HepG2 (cell line): ENCODE measurements around the gene DENND2D.

Experiments
- AGO1 ChIP-seq: fragments of 200-400 bp; formaldehyde crosslinking; IDR thresholded peaks from 2 replicates; pipeline ENCODE4 v1.6.1; 2017; ENCODE audit warnings: mild to moderate bottlenecking, low read depth, low read length, moderate library complexity; ENCODE audit not compliant: poor library complexity, severe bottlenecking
- CC2D1A ChIP-seq: sonication (generic); formaldehyde crosslinking; IDR thresholded peaks from 2 replicates; pipeline ENCODE4 v1.8.1; 2023; ENCODE audit warnings: mild to moderate bottlenecking, missing genetic modification reagents
- CENPX ChIP-seq: sonication (generic); formaldehyde crosslinking; IDR thresholded peaks from 2 replicates; pipeline ENCODE4 v1.9.0; 2021; ENCODE audit warnings: mild to moderate bottlenecking, missing genetic modification reagents, moderate library complexity
- EP300 ChIP-seq, 3 experiments: sonication (generic) in 1 of 3; formaldehyde crosslinking in 1 of 3; IDR thresholded peaks; 2 replicates each; pipeline versions ENCODE4 v1.5.1 to v1.6.1; 2011 to 2020; ENCODE audit warnings: low read depth in 2 of 3, low read length in 2 of 3, borderline replicate concordance in 1 of 3, improper control_type of control experiment in 1 of 3, mild to moderate bottlenecking in 1 of 3, missing genetic modification reagents in 1 of 3, moderate library complexity in 1 of 3
- NR2C2 ChIP-seq: sonication (generic); formaldehyde crosslinking; IDR thresholded peaks from 2 replicates; pipeline ENCODE4 v1.4.0; 2020; ENCODE audit warnings: missing genetic modification reagents, mild to moderate bottlenecking, moderate library complexity, borderline replicate concordance
- TF ChIP-seq, protein P1 (sequence below): sonication (generic); formaldehyde crosslinking; IDR thresholded peaks from 2 replicates; pipeline ENCODE4 v1.5.0; 2020; ENCODE audit warnings: mild to moderate bottlenecking, missing genetic modification reagents, moderate library complexity
- TF ChIP-seq, protein P2 (sequence below): sonication (generic); formaldehyde crosslinking; IDR thresholded peaks from 2 replicates; pipeline ENCODE4; 2020; ENCODE audit warnings: missing genetic modification reagents, mild to moderate bottlenecking, borderline replicate concordance
- TF ChIP-seq, protein P3 (sequence below): sonication (generic); formaldehyde crosslinking; IDR thresholded peaks from 2 replicates; pipeline ENCODE4 v1.4.0; 2020; ENCODE audit warnings: missing genetic modification reagents, borderline replicate concordance

DNA sequence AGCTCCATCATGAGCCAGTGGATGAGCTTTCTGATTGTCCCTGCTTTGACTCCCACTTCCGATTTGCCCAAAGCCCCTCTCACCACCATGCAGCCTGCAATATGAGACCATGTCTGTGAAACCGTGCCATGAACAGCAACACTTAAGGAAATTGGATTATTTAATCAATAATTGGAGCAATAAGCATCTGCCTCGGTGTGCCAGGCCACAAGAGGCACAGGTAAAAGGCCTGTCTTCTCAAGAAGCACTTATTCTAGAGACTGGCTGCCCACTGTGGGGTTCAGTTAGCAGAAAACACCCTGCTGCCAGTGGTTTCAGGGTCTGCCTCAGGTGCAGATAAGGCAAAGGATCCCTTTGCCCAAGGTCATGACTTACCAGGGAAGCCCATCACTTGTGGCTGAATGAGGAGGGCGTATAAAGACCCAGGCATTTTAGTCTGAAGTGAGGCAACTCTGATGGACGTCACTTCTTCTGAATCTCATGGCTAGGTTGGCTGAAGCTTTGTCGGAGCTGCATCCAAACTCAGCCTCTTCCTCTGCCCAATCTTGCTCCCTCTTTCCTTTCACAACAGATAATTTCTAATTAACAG is 19.9 kb upstream of the DENND2D start:
- TF ChIP-seq AGO1, result no peak
- TF ChIP-seq EP300 (IDR thresholded peaks at IDR 0.05; ENCODE audit: low read depth in 2 of 2, low read length in 2 of 2), result no peak
- no peak for TF ChIP-seq EP300 (CRISPR knock-in tag; IDR thresholded peaks at IDR 0.05; ENCODE audit: borderline replicate concordance)
- TF ChIP-seq CC2D1A (CRISPR knock-in tag), result no peak
- TF ChIP-seq, protein P1, sequence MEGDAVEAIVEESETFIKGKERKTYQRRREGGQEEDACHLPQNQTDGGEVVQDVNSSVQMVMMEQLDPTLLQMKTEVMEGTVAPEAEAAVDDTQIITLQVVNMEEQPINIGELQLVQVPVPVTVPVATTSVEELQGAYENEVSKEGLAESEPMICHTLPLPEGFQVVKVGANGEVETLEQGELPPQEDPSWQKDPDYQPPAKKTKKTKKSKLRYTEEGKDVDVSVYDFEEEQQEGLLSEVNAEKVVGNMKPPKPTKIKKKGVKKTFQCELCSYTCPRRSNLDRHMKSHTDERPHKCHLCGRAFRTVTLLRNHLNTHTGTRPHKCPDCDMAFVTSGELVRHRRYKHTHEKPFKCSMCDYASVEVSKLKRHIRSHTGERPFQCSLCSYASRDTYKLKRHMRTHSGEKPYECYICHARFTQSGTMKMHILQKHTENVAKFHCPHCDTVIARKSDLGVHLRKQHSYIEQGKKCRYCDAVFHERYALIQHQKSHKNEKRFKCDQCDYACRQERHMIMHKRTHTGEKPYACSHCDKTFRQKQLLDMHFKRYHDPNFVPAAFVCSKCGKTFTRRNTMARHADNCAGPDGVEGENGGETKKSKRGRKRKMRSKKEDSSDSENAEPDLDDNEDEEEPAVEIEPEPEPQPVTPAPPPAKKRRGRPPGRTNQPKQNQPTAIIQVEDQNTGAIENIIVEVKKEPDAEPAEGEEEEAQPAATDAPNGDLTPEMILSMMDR (CRISPR knock-in tag), result no peak
- TF ChIP-seq NR2C2, result no peak
- TF ChIP-seq, protein P2, sequence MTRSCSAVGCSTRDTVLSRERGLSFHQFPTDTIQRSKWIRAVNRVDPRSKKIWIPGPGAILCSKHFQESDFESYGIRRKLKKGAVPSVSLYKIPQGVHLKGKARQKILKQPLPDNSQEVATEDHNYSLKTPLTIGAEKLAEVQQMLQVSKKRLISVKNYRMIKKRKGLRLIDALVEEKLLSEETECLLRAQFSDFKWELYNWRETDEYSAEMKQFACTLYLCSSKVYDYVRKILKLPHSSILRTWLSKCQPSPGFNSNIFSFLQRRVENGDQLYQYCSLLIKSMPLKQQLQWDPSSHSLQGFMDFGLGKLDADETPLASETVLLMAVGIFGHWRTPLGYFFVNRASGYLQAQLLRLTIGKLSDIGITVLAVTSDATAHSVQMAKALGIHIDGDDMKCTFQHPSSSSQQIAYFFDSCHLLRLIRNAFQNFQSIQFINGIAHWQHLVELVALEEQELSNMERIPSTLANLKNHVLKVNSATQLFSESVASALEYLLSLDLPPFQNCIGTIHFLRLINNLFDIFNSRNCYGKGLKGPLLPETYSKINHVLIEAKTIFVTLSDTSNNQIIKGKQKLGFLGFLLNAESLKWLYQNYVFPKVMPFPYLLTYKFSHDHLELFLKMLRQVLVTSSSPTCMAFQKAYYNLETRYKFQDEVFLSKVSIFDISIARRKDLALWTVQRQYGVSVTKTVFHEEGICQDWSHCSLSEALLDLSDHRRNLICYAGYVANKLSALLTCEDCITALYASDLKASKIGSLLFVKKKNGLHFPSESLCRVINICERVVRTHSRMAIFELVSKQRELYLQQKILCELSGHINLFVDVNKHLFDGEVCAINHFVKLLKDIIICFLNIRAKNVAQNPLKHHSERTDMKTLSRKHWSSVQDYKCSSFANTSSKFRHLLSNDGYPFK (CRISPR knock-in tag), result no peak
- no peak for TF ChIP-seq CENPX
- TF ChIP-seq, protein P3, sequence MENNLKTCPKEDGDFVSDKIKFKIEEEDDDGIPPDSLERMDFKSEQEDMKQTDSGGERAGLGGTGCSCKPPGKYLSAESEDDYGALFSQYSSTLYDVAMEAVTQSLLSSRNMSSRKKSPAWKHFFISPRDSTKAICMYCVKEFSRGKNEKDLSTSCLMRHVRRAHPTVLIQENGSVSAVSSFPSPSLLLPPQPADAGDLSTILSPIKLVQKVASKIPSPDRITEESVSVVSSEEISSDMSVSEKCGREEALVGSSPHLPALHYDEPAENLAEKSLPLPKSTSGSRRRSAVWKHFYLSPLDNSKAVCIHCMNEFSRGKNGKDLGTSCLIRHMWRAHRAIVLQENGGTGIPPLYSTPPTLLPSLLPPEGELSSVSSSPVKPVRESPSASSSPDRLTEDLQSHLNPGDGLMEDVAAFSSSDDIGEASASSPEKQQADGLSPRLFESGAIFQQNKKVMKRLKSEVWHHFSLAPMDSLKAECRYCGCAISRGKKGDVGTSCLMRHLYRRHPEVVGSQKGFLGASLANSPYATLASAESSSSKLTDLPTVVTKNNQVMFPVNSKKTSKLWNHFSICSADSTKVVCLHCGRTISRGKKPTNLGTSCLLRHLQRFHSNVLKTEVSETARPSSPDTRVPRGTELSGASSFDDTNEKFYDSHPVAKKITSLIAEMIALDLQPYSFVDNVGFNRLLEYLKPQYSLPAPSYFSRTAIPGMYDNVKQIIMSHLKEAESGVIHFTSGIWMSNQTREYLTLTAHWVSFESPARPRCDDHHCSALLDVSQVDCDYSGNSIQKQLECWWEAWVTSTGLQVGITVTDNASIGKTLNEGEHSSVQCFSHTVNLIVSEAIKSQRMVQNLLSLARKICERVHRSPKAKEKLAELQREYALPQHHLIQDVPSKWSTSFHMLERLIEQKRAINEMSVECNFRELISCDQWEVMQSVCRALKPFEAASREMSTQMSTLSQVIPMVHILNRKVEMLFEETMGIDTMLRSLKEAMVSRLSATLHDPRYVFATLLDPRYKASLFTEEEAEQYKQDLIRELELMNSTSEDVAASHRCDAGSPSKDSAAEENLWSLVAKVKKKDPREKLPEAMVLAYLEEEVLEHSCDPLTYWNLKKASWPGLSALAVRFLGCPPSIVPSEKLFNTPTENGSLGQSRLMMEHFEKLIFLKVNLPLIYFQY (CRISPR knock-in tag), result no peak
